HepG2 (cell line): Measurements from ENCODE around the gene ERICH6. TPM values are rescaled to one million over a fixed set of nuclear protein-coding genes. Genes with fewer than 3 reads are reported as not detected.
A peak's percentile ranks its signal among the peaks of the same experiment; 100 is the strongest.

Experiments
- ATF1 ChIP-seq: IDR thresholded peaks from 2 replicates; pipeline ENCODE4 v1.6.1; 2016; ENCODE audit warnings: mild to moderate bottlenecking, control low read depth
- BCL6 ChIP-seq: IDR thresholded peaks from 2 replicates; pipeline ENCODE4 v1.6.1; 2016; ENCODE audit warnings: missing genetic modification reagents, missing compliant biosample characterization
- CCAR2 ChIP-seq: fragments of 200-400 bp; formaldehyde crosslinking; optimal IDR thresholded peaks from 2 replicates; pipeline ENCODE3; 2018; ENCODE audit warnings: low read depth, mild to moderate bottlenecking, low read length, moderate library complexity
- ELF3 ChIP-seq: IDR thresholded peaks from 2 replicates; pipeline ENCODE4 v1.6.1; 2016; ENCODE audit warnings: missing genetic modification reagents, missing compliant biosample characterization
- KDM2A ChIP-seq: sonication (generic); formaldehyde crosslinking; IDR thresholded peaks from 2 replicates; pipeline ENCODE4 v1.4.0; 2020; ENCODE audit warnings: low read depth, missing genetic modification reagents, borderline replicate concordance
- KMT2B ChIP-seq: IDR thresholded peaks from 2 replicates; pipeline ENCODE4 v1.6.1; 2016; ENCODE audit warnings: missing genetic modification reagents, missing compliant biosample characterization
- NCOA2 ChIP-seq: sonication (generic); formaldehyde crosslinking; IDR thresholded peaks from 2 replicates; pipeline ENCODE4 v1.8.0; 2022; ENCODE audit warnings: inconsistent platforms
- SIN3B ChIP-seq: fragments of 150-350 bp; IDR thresholded peaks from 2 replicates; pipeline ENCODE4 v1.6.1; 2014; ENCODE audit warnings: low read length
- SOX13 ChIP-seq, 3 experiments: fragments of 450-650 bp in 1 of 3; sonication (generic) in 1 of 3; formaldehyde crosslinking in 1 of 3; IDR thresholded peaks in 2 of 3; conservative IDR thresholded peaks in 1 of 3; 2 replicates each; pipeline versions ENCODE4 v1.5.0 to v1.6.1; 2016 to 2020; ENCODE audit warnings: antibody characterized with exemption in 1 of 3, mild to moderate bottlenecking in 1 of 3, missing compliant biosample characterization in 1 of 3, missing genetic modification reagents in 1 of 3, moderate library complexity in 1 of 3
- TEAD3 ChIP-seq: optimal IDR thresholded peaks from 2 replicates; pipeline ENCODE3; 2016; ENCODE audit warnings: borderline replicate concordance
- TMF1 ChIP-seq: sonication (generic); formaldehyde crosslinking; IDR thresholded peaks from 2 replicates; pipeline ENCODE4 v1.8.1; 2022; ENCODE audit warnings: low read depth, missing genetic modification reagents
- XBP1 ChIP-seq: sonication (generic); formaldehyde crosslinking; IDR thresholded peaks from 2 replicates; pipeline ENCODE4 v1.5.0; 2020; ENCODE audit warnings: missing genetic modification reagents
- ZKSCAN8 ChIP-seq: IDR thresholded peaks from 2 replicates; pipeline ENCODE4 v1.6.1; 2016; ENCODE audit warnings: borderline replicate concordance, missing genetic modification reagents, missing compliant biosample characterization
- ZNF251 ChIP-seq: sonication (generic); formaldehyde crosslinking; IDR thresholded peaks from 2 replicates; pipeline ENCODE4 v1.9.0; 2021; ENCODE audit warnings: mild to moderate bottlenecking, missing genetic modification reagents
- ZNF569 ChIP-seq: sonication (generic); formaldehyde crosslinking; IDR thresholded peaks from 2 replicates; pipeline ENCODE4 v1.5.0; 2020; ENCODE audit warnings: mild to moderate bottlenecking, missing genetic modification reagents, moderate library complexity, borderline replicate concordance
- ZNF713 ChIP-seq: sonication (generic); formaldehyde crosslinking; IDR thresholded peaks from 2 replicates; pipeline ENCODE4 v1.4.0; 2020; ENCODE audit warnings: mild to moderate bottlenecking, missing genetic modification reagents
- ZZZ3 ChIP-seq: sonication (generic); formaldehyde crosslinking; IDR thresholded peaks from 2 replicates; pipeline ENCODE4 v1.4.0; 2020; ENCODE audit warnings: missing genetic modification reagents, mild to moderate bottlenecking, borderline replicate concordance
- polyA plus RNA-seq, 8 experiments: library from polyadenylated mRNA; depleted of rRNA in 3 of 8; stranded (reverse) in 7 of 8; unstranded in 1 of 8; fragments of >200 nt; fragmentation: Illumina TruSeq in 4 of 8; extraction: Trizol in 4 of 8; gene quantifications; 2 replicates each; pipeline versions ENCODE4 v1.2.1 to v1.2.3, GENCODE V29; 2011 to 2016; ENCODE audit warnings: low read depth in 4 of 8, missing spikeins in 1 of 8, mixed read lengths in 1 of 8; ENCODE audit not compliant: insufficient read depth in 1 of 8
- total RNA-seq, 5 experiments: library from RNA; depleted of rRNA; stranded (reverse); fragments of >200 nt; fragmentation: Illumina TruSeq; extraction: Trizol; gene quantifications; 2 replicates each; pipeline ENCODE4 v1.2.3, GENCODE V29; 2016; ENCODE audit warnings: low read depth in 1 of 5
- TF ChIP-seq, protein P1 (sequence below): sonication (generic); formaldehyde crosslinking; conservative IDR thresholded peaks from 2 replicates; pipeline ENCODE4 v1.4.0; 2020; ENCODE audit warnings: mild to moderate bottlenecking, missing genetic modification reagents, moderate library complexity
- TF ChIP-seq, protein P2 (sequence below): sonication (generic); formaldehyde crosslinking; IDR thresholded peaks from 2 replicates; pipeline ENCODE4 v1.4.0; 2020; ENCODE audit warnings: missing genetic modification reagents
- TF ChIP-seq, protein P3 (sequence below): sonication (generic); formaldehyde crosslinking; IDR thresholded peaks from 2 replicates; pipeline ENCODE4 v1.5.0; 2020; ENCODE audit warnings: missing genetic modification reagents
- TF ChIP-seq, protein P4 (sequence below): sonication (generic); formaldehyde crosslinking; IDR thresholded peaks from 2 replicates; pipeline ENCODE4 v1.4.0; 2020; ENCODE audit warnings: missing genetic modification reagents

ERICH6 gene
- total and polyA plus RNA-seq, 2 of the 13 experiments (the other 11 are each of a cell fraction or from before 2014, with no cell fraction given), result 0.03 TPM; not detected in 1

DNA sequence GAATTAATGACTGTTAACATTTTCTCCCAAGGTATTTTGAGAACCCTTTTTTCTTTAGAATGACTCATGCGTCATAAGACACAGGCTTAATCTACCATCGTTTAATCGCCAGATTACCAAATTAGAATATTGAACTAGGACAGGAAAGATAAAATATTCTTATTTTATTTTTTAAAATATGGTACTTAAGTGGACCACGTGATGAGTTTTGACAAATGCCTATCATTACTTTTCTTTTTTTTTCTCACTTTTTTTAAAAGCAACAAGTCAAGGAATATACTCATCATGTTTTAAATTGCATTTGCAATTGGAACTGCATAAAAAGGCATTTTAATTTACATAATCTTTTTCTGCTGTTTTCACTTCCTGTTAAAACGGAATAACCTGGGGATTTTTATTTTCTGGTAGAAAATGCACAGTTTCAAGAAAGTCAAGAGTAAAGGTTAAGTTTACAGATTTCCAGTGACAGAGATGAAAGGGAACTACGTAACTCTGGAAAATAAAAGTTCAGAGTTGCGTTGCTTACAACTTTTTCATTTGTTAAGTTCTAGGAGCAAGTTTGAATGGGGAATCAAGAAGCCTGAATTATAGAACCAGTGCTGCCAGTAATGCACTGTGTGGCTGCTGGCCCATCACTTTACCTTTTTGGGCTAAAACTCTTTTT, 35.6 kb upstream of the ERICH6 start (continued):
- TF ChIP-seq, protein P1, sequence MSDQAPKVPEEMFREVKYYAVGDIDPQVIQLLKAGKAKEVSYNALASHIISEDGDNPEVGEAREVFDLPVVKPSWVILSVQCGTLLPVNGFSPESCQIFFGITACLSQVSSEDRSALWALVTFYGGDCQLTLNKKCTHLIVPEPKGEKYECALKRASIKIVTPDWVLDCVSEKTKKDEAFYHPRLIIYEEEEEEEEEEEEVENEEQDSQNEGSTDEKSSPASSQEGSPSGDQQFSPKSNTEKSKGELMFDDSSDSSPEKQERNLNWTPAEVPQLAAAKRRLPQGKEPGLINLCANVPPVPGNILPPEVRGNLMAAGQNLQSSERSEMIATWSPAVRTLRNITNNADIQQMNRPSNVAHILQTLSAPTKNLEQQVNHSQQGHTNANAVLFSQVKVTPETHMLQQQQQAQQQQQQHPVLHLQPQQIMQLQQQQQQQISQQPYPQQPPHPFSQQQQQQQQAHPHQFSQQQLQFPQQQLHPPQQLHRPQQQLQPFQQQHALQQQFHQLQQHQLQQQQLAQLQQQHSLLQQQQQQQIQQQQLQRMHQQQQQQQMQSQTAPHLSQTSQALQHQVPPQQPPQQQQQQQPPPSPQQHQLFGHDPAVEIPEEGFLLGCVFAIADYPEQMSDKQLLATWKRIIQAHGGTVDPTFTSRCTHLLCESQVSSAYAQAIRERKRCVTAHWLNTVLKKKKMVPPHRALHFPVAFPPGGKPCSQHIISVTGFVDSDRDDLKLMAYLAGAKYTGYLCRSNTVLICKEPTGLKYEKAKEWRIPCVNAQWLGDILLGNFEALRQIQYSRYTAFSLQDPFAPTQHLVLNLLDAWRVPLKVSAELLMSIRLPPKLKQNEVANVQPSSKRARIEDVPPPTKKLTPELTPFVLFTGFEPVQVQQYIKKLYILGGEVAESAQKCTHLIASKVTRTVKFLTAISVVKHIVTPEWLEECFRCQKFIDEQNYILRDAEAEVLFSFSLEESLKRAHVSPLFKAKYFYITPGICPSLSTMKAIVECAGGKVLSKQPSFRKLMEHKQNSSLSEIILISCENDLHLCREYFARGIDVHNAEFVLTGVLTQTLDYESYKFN (CRISPR knock-in tag), result peak; percentile 89
- no peak for TF ChIP-seq SOX13 (IDR thresholded peaks at IDR 0.05)
- peak in 1 of 2 experiments; percentile 63; a peak in 2 of 4 replicates for TF ChIP-seq SOX13 (CRISPR knock-in tag; conservative IDR thresholded peaks at IDR 0.05 in 1 of 2, IDR thresholded peaks at IDR 0.05 in 1 of 2)
- TF ChIP-seq ZNF251 (CRISPR knock-in tag), result no peak
- peak; percentile 34; the same call in 1 of the 2 replicates for TF ChIP-seq ATF1 (CRISPR knock-in tag)
- TF ChIP-seq, protein P2, sequence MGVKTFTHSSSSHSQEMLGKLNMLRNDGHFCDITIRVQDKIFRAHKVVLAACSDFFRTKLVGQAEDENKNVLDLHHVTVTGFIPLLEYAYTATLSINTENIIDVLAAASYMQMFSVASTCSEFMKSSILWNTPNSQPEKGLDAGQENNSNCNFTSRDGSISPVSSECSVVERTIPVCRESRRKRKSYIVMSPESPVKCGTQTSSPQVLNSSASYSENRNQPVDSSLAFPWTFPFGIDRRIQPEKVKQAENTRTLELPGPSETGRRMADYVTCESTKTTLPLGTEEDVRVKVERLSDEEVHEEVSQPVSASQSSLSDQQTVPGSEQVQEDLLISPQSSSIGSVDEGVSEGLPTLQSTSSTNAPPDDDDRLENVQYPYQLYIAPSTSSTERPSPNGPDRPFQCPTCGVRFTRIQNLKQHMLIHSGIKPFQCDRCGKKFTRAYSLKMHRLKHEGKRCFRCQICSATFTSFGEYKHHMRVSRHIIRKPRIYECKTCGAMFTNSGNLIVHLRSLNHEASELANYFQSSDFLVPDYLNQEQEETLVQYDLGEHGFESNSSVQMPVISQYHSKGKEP (CRISPR knock-in tag), result no peak
- no peak for TF ChIP-seq TEAD3 (CRISPR knock-in tag)
- no peak for TF ChIP-seq CCAR2
- peak; percentile 55; the same call in 1 of the 2 replicates for TF ChIP-seq NCOA2
- no peak for TF ChIP-seq KDM2A (CRISPR knock-in tag)
- peak; percentile 79 for TF ChIP-seq BCL6 (CRISPR knock-in tag)
- peak; percentile 53; the same call in 1 of the 2 replicates for TF ChIP-seq ELF3 (CRISPR knock-in tag)
- TF ChIP-seq XBP1 (CRISPR knock-in tag), result no peak
- TF ChIP-seq, protein P3, sequence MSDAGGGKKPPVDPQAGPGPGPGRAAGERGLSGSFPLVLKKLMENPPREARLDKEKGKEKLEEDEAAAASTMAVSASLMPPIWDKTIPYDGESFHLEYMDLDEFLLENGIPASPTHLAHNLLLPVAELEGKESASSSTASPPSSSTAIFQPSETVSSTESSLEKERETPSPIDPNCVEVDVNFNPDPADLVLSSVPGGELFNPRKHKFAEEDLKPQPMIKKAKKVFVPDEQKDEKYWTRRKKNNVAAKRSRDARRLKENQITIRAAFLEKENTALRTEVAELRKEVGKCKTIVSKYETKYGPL (CRISPR knock-in tag), result no peak
- TF ChIP-seq, protein P4, sequence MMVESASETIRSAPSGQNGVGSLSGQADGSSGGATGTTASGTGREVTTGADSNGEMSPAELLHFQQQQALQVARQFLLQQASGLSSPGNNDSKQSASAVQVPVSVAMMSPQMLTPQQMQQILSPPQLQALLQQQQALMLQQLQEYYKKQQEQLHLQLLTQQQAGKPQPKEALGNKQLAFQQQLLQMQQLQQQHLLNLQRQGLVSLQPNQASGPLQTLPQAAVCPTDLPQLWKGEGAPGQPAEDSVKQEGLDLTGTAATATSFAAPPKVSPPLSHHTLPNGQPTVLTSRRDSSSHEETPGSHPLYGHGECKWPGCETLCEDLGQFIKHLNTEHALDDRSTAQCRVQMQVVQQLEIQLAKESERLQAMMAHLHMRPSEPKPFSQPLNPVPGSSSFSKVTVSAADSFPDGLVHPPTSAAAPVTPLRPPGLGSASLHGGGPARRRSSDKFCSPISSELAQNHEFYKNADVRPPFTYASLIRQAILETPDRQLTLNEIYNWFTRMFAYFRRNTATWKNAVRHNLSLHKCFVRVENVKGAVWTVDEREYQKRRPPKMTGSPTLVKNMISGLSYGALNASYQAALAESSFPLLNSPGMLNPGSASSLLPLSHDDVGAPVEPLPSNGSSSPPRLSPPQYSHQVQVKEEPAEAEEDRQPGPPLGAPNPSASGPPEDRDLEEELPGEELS, result peak; percentile 46; the same call in 1 of the 2 replicates
- TF ChIP-seq ZKSCAN8 (CRISPR knock-in tag), result peak; percentile 65; the same call in 1 of the 2 replicates
- no peak for TF ChIP-seq SIN3B
- no peak for TF ChIP-seq KMT2B
- TF ChIP-seq TMF1 (CRISPR knock-in tag), result no peak
- TF ChIP-seq ZZZ3 (CRISPR knock-in tag), result no peak
- no peak for TF ChIP-seq ZNF713 (CRISPR knock-in tag)
- no peak for TF ChIP-seq ZNF569 (CRISPR knock-in tag)
